Stomach (tissue), 9 donors: ENCODE results near the gene DMTF1. TPM values are rescaled to one million over a fixed set of nuclear protein-coding genes. Genes with fewer than 3 reads are reported as not detected.
A peak's percentile ranks its signal among the peaks of the same experiment; 100 is the strongest.

Experiments
- DNase-seq, 2 donors: peaks; one replicate each; pipeline versions ENCODE4 v3.0.0 to v3.0.0-alpha.2; 2013 to 2019
- H3K27ac ChIP-seq, 5 donors: fragments of 200-600 bp in 4 of 5; sonication (generic) in 4 of 5; one replicate each; pipeline ENCODE4 v1.5.1; 2013 to 2019; ENCODE audit warnings: mild to moderate bottlenecking in 1 of 5, moderate library complexity in 1 of 5
- H3K27me3 ChIP-seq, 3 donors: fragments of 200-600 bp; sonication (generic); one replicate each; pipeline ENCODE4 v1.5.1; 2017 to 2019; ENCODE audit warnings: mixed run types in 1 of 3
- H3K36me3 ChIP-seq, 4 donors: fragments of 200-600 bp; sonication (generic); 1 replicate in 3 of 4; 2 replicates in 1 of 4; pipeline ENCODE4 v1.5.1; 2016 to 2019
- H3K4me1 ChIP-seq, 4 donors: fragments of 200-600 bp; sonication (generic); one replicate each; pipeline ENCODE4 v1.5.1; 2016 to 2019
- H3K4me3 ChIP-seq, 4 donors: fragments of 200-600 bp; sonication (generic) in 3 of 4; one replicate each; pipeline ENCODE4 v1.5.1; 2016 to 2019; ENCODE audit warnings: mild to moderate bottlenecking in 1 of 4
- H3K9me3 ChIP-seq, 4 donors: fragments of 200-600 bp; sonication (generic); one replicate each; pipeline ENCODE4 v1.5.1; 2016 to 2019
- CTCF ChIP-seq, 7 experiments: fragments of 450-650 bp in 4 of 7; fragments of 200-600 bp in 3 of 7; sonication (generic) in 3 of 7; IDR thresholded peaks; one replicate each; pipeline ENCODE4 v1.5.1; 2016 to 2019; ENCODE audit warnings: antibody characterized with exemption in 7 of 7, control low read depth in 2 of 7, mild to moderate bottlenecking in 1 of 7
- EP300 ChIP-seq: sonication (generic); formaldehyde crosslinking; IDR thresholded peaks from one replicate; pipeline ENCODE4 v1.6.1; 2017; ENCODE audit warnings: antibody characterized with exemption
- POLR2A ChIP-seq, 4 donors: fragments of 450-650 bp; IDR thresholded peaks; one replicate each; pipeline ENCODE4 v1.6.1; 2016; ENCODE audit warnings: antibody characterized with exemption in 4 of 4, control low read depth in 2 of 4, mild to moderate bottlenecking in 1 of 4, moderate library complexity in 1 of 4
- POLR2AphosphoS5 ChIP-seq, 3 donors: sonication (generic); formaldehyde crosslinking; IDR thresholded peaks; one replicate each; pipeline ENCODE4 v1.6.1; 2016; ENCODE audit warnings: antibody characterized with exemption in 3 of 3
- WGBS, 5 donors: extraction: QIAGEN DNeasy Blood & Tissue Kit in 3 of 5; methylation state at CpG; one replicate each; pipeline versions ENCODE4 v1.1.5 to v1.1.7; 2013 to 2018; 5-methylcytosine and 5-hydroxymethylcytosine counted together
- intact Hi-C: fragments of 100-400 bp; cut with DNase I; formaldehyde crosslinking; loops from one replicate; pipeline ENCODE4 v1.15.1; 2023; ENCODE audit warnings: low total_unique reads
- polyA plus RNA-seq, 3 donors: library from polyadenylated mRNA; stranded (reverse); fragments of 200-250 nt; gene quantifications; one replicate each; pipeline ENCODE4 v1.2.3, GENCODE V29; 2013
- total RNA-seq, 5 donors: library from RNA; depleted of rRNA; stranded (reverse); fragments of >200 nt; gene quantifications; one replicate each; pipeline versions ENCODE4 v1.1.0 to v1.2.3, GENCODE V29; 2014 to 2016
- donor health status: healthy with polysubstance abuse.
- donor health status: Bipolar disorder and iron deficiency.
- donor health status: healthy.

DMTF1 gene
- total and polyA plus RNA-seq, 8 donors: 10.5 to 233 (median 70.8) TPM

GRCh38 chr7:87154166-87154565, 1.9 kb downstream of the DMTF1 start:
- H3K27ac ChIP-seq: peak overlapping the region in 3 of 5 donors; percentile 96 to 100 (median 98)
- 28 to 38% (median 35%) methylated on average over 2 of the region's 2 CpGs for WGBS, 5 donors
- TF ChIP-seq POLR2AphosphoS5 (IDR thresholded peaks at IDR 0.05): no peak
- no peak for TF ChIP-seq EP300
- TF ChIP-seq CTCF (IDR thresholded peaks at IDR 0.05): no peak
- TF ChIP-seq POLR2A (IDR thresholded peaks at IDR 0.05): no peak

GRCh38 chr7:87154569-87154968, 2.3 kb downstream of the DMTF1 start:
- no peaks in the 10 kb centered on the region for H3K27me3 ChIP-seq
- H3K9me3 ChIP-seq: no peaks in the 10 kb centered on the region
- TF ChIP-seq CTCF (IDR thresholded peaks at IDR 0.05): no peak
- no peak for TF ChIP-seq POLR2A (IDR thresholded peaks at IDR 0.05)
- no peak for TF ChIP-seq POLR2AphosphoS5 (IDR thresholded peaks at IDR 0.05)
- no peak for TF ChIP-seq EP300
- H3K27ac ChIP-seq: peak overlapping the region in 3 of 5 donors; percentile 23 to 100 (median 98)
- intact Hi-C loops: no loop called here
- H3K4me1 ChIP-seq: peaks cover 26 to 66% (median 46%) of the 10 kb centered on the region in 4 donors
- 16 to 32% (median 25%) methylated on average over 3 of the region's 3 CpGs for WGBS, 5 donors
- no peaks in the 10 kb centered on the region for H3K36me3 ChIP-seq
- peak overlapping the region; percentile 60 to 74 (median 65) for H3K4me3 ChIP-seq
- no peak for DNase-seq

More at GRCh38 chr7:87154166-87154565, 1.9 kb downstream of the DMTF1 start:
- Histone ChIP-seq H3K36me3 (no peaks in the 10 kb centered on the region), H3K9me3 (no peaks in the 10 kb centered on the region), H3K4me1 (peaks cover 26 to 62% (median 44%) of the 10 kb centered on the region in 4 donors), H3K27me3 (no peaks in the 10 kb centered on the region), H3K4me3 (peak overlapping the region; percentile 60 to 74 (median 65))
- DNase-seq: peak in 1 of 2 donors; percentile 6
- intact Hi-C loops: no loop called here

GRCh38 chr7:87155788-87156187, 3.5 kb downstream of the DMTF1 start:
- Histone ChIP-seq H3K36me3 (no peaks in the 10 kb centered on the region), H3K4me1 (peaks cover 26 to 71% (median 49%) of the 10 kb centered on the region in 4 donors), H3K27me3 (no peaks in the 10 kb centered on the region), H3K9me3 (no peaks in the 10 kb centered on the region), H3K4me3 (peak overlapping the region in 1 of 4 donors; percentile 61), H3K27ac (peak overlapping the region in 1 of 5 donors; percentile 23)
- intact Hi-C loops: no loop called here
- TF ChIP-seq EP300 (no peak), POLR2A (IDR thresholded peaks at IDR 0.05) (no peak), POLR2AphosphoS5 (IDR thresholded peaks at IDR 0.05) (no peak), CTCF (IDR thresholded peaks at IDR 0.05) (no peak)
- WGBS, 5 donors: 59 to 70% (median 65%) methylated on average over 3 of the region's 3 CpGs
- DNase-seq: peak in 1 of 2 donors; percentile 7

GRCh38 chr7:87156709-87157108, 4.5 kb downstream of the DMTF1 start:
- H3K27ac ChIP-seq: peak overlapping the region in 1 of 5 donors; percentile 34
- peaks cover 26 to 66% (median 45%) of the 10 kb centered on the region in 4 donors for H3K4me1 ChIP-seq
- 36 to 58% (median 48%) methylated on average over 2 of the region's 2 CpGs for WGBS, 5 donors
- no peaks in the 10 kb centered on the region for H3K9me3 ChIP-seq
- intact Hi-C loops: no loop called here
- no peak overlapping the region for H3K4me3 ChIP-seq
- no peak for DNase-seq
- no peaks in the 10 kb centered on the region for H3K36me3 ChIP-seq
- TF ChIP-seq CTCF (IDR thresholded peaks at IDR 0.05): no peak
- TF ChIP-seq EP300: no peak
- TF ChIP-seq POLR2A (IDR thresholded peaks at IDR 0.05): no peak
- no peak for TF ChIP-seq POLR2AphosphoS5 (IDR thresholded peaks at IDR 0.05)
- no peaks in the 10 kb centered on the region for H3K27me3 ChIP-seq
